GM19193 (cell line): ENCODE results near the gene LOC128125822.

Experiments used
- POLR2A ChIP-seq: IDR thresholded peaks from 4 replicates; pipeline ENCODE4 v1.6.1; 2011; ENCODE audit not compliant: insufficient read depth, insufficient read length; ENCODE audit errors: extremely low read depth

The LOC128125822 gene

DNA sequence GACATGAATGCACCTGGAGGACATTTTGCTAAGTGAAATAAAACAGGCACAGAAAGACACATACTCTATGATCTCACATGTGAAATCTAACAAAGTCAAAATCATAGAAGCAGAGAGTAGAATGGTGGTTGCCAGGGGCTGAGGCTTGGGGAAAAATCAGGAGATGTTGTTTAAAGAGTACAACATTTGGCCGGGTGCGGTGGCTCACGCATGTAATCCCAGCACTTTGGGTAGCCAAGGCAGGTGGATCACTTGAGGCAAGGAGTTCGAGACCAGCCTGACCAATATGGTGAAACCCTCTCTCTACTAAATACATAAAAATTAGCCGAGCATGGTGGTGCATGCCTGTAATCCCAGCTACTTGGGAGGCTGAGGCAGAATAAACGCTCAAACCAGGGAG lies 26.0 kb upstream of the LOC128125822 start:
- no peak for TF ChIP-seq POLR2A

DNA sequence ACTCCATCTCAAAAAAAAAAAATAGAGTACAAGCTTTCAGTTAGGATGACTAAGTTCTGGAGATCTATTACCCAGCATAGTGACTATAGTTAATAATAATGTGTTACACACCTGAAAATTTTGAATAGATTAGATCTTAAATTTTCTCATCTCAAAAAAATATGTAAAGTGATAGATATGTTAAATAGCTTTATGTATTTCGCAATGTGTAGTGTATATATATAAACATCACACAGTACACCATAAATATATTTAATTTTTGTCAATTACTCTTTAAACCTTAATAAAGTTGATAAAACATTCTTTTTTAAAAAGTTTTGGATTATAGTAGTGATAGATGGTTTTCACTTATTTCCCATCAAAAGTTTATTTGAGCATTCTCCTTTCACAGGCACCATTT lies 25.6 kb upstream of the LOC128125822 start:
- no peak for TF ChIP-seq POLR2A

DNA sequence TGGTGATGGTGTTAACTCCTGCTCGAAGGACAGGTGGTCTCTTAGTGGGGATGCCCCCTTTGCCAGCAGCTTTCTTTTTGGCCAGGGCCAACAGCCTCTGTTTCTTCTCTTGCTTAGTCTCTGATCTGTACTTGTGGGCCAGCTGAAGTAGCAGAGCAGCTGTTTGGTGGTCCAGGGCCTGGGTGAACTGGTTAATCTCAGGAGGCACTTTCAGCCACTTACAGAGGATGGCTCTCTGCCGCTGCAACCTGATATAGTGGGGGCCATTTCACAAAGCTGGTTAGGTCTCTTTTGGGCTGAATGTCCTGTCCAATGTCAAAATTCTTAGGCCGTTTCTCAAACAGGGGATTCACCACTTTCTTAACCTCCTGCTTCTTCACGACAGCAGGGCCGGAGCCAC lies 23.2 kb upstream of the LOC128125822 start:
- no peak for TF ChIP-seq POLR2A

DNA sequence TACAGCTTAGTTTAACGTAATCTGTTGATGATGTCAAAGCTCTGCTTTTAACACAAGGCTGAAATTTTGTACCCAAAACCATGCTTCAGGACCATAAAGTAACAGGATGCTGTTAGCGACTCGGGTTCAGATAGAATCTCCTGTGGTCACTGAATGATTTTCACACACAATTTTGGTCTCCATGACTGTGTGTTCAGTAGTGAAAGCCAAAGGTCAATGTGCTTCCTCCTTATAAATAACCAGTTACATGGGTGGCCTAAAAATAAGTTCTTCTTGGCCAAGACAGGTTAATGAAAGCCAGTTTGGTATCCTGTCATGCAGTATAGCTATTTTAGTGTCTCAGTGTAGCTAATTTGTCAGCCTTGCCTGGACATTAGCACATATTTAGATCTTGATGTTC lies 19.1 kb upstream of the LOC128125822 start:
- TF ChIP-seq POLR2A: no peak

DNA sequence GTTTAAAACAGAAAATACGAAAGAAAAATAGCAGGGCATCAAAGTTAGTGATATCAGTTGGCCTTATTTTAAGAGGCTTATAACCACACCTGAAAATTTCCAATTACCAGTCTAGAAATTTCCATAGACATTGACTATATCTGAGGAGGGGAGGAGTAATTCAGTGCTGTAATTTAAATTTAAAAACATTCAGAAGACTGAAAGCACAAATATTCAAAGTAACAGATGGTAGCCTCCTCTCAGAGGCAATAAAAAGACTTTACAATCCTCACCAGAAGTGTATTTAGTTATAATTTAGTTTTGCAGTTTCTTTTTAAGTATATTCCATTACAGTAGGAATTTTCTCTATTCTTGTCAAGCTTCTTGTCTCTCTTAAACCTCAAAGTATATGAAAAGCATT lies 18.4 kb upstream of the LOC128125822 start:
- no peak for TF ChIP-seq POLR2A

DNA sequence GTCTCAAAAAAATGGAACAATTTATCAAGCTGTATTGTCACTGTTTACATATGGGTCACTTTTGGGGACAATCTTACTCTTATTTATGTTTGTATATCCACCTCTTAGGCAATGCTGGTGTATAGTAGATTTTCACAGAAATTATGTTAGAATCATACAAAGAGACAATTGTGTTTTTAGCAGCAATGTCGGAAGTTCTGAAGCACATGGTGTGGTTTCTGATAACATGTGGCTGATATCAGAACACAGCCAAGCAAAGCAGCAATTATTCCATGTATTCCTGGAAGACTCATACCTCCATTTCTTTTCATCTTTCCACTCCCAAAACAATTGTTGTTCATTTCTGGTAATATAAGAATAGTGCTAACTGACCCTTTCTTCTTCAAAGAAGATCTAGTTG lies 17.5 kb upstream of the LOC128125822 start:
- no peak for TF ChIP-seq POLR2A

DNA sequence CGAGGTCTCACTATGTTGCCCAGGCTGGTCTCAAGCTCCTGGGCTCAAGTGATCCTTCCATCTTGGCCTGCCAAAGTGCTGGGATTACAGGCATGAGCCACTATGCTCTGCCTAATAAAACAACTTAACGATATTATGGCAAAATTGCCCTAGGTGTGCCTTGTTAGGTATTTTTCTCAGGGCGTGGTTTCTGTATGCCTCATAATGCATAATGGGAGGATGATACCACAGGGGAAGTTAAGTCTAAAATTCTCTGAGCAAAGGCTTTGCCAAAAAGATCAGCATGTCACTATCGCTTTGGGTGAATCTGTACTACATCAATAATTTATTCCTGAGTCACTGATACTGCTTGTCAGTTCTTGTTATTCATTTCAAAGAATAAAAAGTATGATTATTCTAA lies 15.9 kb upstream of the LOC128125822 start:
- no peak for TF ChIP-seq POLR2A

DNA sequence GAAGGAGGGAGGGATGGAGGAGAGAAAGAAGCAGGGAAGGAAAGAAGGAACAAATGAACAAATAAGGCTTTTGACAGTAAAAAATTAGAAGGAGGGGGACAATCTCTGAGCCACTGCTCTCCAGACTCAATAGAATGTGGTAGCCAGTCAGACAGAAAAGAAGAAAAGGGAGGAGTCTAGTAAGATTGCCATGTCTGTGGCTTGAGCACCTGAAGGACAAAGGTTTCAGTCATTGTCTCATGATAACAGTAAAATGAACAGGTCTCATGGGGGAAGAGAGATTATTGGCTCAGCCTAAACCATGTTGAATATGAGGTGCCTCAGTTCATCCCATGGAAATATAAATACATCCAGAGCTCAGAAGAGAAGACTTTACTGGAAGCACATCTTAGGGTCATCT lies 14.0 kb upstream of the LOC128125822 start:
- no peak for TF ChIP-seq POLR2A

DNA sequence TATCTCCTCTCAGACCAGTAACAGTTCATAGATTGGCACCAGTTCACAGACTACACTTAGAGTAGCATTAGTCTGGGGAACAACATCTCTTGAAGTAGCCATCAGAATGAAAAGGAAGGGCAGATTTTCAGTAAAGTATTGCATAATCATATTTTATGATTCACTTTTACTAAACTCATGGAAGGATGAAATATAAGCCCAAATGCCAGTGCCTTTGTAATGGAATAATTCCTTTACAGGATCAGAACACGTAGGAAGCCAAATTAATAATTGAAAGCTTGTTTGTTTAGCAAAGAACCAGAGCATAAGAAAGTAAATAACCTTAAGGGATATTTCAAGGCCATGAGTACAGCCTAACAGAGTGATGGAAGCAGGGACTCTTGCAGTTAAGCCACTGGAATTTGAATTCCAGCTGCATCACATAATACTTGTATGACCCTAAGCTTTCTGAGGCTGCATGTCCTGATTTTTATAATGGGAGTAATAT lies 11.4 kb upstream of the LOC128125822 start:
- no peak for TF ChIP-seq POLR2A

DNA sequence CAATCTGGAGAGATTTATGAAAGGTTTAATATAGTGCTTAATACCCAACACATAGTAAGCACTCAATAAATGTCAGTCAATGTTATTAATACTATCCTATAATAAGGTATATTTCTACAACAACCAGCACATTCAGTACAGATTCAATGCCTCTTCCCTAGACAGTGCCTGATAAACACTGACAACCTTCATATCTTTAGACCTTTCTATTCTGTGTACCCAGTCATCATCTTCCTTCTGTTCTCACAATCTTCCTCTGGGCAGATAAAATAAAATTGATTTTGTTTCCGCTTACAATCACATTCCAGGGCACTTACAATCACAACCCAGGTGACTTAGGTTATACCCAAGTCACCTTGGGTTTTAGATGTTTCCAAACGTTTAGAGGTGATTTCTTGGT lies 11.0 kb upstream of the LOC128125822 start:
- no peak for TF ChIP-seq POLR2A

DNA sequence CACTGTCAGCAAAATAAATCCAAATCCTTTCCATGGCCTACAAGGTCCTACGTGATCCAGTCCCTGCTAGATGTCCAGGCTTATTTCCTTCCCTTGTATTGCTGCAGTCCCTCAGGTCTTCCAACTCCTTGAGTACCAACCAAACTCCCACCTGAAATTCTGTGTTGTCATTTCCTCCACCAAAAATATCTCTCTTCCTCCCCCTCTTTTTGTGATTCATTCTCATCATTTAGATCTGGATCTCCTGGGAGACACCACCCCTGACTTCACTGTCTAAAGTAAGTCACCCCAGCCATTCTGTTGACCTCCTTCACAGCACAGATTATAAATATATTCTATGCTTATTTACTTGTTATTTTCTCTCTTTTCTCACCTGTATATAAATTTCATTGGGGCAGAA lies 9.0 kb upstream of the LOC128125822 start:
- no peak for TF ChIP-seq POLR2A

DNA sequence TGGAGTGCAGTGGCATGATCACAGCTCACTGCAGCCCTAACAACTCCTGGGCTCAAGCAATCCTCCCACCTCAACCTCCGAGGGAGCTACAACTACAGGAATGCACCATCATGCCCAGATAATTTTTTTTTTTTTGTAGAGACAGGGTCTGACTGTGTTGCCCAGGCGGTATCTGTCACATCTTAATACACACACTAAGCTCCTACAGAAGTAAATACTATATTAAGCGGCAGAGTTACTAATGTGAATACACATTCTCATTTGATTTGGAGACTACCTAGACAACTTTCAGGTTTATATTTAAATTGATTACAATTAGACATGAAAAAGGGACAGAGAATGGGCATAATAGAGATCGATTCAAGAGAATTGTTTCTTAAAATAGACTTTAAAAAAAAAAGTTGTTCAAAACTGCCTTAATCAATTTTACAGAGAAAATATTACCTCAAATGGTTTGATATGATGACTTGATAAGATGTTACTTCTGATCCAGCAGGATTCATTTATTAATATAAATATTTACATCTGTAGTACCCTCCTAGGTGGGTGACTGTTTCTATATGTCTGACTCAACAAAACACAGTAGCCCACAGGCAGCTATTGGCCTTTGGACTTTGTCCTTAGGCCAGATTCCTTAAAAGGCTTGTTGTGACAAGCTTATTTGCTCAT lies 7.1 kb upstream of the LOC128125822 start:
- TF ChIP-seq POLR2A: no peak

DNA sequence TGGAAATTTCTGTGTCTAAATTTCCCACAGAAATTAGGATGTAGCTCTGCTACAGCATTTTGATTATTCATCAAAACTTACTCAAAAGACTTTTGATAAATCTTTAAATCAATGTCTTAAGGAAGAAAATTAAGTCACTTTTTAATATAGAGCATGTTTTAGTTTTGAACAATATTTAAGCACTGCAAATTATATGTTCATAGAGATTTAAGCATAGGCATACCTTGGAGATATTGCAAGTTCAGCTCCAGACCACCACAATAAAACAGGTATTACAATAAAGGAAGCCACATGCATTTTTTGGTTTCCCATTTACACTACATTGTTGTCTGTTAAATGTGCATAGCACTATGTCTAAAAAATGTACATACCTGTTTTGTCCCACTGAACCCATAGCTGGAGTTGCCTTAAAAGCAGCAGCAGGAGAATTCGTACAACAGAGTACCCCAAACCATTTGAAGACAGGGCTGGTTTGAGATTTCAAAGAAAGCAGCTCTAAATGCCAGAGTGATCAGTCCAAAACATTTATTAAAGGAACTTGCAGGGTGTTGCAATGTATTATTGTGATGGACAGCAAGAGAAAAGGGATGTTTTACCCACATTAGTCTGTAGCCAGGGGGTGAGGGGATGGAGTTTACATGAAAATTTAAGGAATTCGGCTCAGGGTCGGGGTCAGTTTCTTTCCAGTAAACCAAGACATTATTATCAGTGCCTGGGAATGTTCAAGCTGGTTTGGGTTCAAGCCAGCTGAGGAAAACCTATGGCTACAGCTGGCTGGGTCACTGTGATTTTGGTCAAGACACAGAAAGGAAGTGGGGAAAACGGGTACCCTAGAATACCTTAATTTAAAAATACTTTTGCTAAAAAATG lies 6.3 kb upstream of the LOC128125822 start:
- TF ChIP-seq POLR2A: no peak

DNA sequence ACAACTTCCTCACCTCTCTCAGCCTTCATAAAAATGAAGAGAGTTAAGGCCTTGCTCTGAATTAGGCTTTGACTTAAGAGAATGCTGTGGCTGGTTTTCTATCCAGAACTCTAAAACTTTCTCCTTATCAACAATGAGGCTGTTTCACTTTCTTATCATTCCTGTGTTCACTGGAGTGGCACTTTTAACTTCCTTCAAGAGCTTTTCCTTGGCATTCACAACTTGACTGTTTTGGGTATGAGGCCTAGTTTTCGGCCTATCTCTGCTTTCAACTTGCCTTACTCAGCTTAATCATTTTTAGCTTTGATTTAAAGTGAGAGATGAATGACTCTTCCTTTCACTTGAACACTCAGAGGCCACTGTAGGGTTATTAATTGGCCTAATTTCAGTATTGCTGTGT lies 4.3 kb upstream of the LOC128125822 start:
- no peak for TF ChIP-seq POLR2A

DNA sequence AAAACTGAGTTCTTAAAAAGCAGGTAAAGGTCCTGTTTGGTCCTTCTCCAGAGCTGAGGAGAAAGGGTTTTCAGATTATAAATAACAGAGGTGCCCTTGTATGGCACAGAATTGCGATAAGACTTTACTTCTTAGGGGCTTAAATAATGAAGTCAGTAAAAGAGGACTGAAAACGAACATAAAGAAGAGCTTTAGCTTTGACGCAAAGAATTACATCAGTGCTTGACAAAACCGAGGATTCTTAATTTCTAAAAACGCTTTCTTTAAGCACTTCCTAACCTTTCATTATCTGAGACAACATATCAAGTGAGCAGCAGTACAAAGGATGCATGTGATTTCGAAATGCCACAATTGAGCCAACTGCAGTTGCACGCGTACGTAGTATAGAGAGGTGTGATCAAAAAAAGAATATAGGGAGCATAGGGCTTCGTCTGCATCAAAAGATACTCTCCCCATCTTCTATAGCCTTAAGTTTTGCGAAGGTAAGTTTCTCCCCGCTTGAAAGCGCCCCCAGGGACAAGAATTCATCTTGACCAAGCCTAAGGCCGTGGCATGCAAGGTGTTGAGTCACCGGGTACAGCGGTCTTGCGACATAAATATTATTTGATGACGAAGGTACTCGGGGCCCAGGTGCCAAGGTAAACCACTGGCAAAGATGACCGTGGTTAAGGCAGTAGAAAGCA lies 778 bp upstream of the LOC128125822 start:
- TF ChIP-seq POLR2A: no peak

DNA sequence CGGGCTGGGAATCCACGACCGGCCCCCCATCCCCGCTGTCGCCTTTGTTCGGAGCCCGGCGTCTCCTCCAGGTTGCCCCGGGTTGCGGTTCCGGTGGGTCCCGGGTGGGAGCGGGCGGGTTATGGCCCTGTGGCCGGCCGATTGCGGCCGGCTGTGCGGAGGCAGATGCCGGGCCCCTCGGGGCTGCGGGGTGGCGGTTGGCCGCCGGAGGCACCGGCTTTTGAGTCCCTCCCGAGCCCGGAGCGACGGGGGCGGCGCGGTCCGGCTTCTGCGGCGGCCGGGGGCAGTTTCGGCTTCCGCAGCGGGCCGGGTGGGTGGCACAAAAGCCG lies 431 bp downstream of the LOC128125822 start:
- TF ChIP-seq POLR2A: no peak
